Esophagus muscularis mucosa (tissue), 4 donors: ENCODE measurements around the gene FCRLA.

Experiments
- CTCF ChIP-seq, 3 experiments: fragments of 200-600 bp in 2 of 3; fragments of 450-650 bp in 1 of 3; sonication (generic) in 2 of 3; IDR thresholded peaks; one replicate each; pipeline ENCODE4 v1.5.1; 2017 to 2019; ENCODE audit warnings: antibody characterized with exemption in 3 of 3, mild to moderate bottlenecking in 2 of 3, moderate library complexity in 1 of 3
- EP300 ChIP-seq: sonication (generic); formaldehyde crosslinking; IDR thresholded peaks from one replicate; pipeline ENCODE4 v1.6.1; 2017; ENCODE audit warnings: antibody characterized with exemption
- POLR2A ChIP-seq: fragments of 450-650 bp; IDR thresholded peaks from one replicate; pipeline ENCODE4 v1.6.1; 2017; ENCODE audit warnings: antibody characterized with exemption, moderate library complexity, mild to moderate bottlenecking, low read depth
- POLR2AphosphoS5 ChIP-seq, 2 donors: sonication (generic); formaldehyde crosslinking; IDR thresholded peaks; one replicate each; pipeline ENCODE4 v1.6.1; 2017; ENCODE audit warnings: antibody characterized with exemption in 2 of 2

GRCh38 chr1:161678500-161678899, 28.5 kb upstream of the FCRLA start:
- TF ChIP-seq CTCF (IDR thresholded peaks at IDR 0.05), result no peak
- no peak for TF ChIP-seq POLR2AphosphoS5 (IDR thresholded peaks at IDR 0.05)
- TF ChIP-seq POLR2A, result no peak
- TF ChIP-seq EP300, result no peak
